ENCODE measurements around the gene ARFGAP2. TPM values are rescaled to one million over a fixed set of nuclear protein-coding genes. Genes with fewer than 3 reads are reported as not detected.
A peak's percentile ranks its signal among the peaks of the same experiment; 100 is the strongest.

Gene ARFGAP2
- total and polyA plus RNA-seq, 2 donors from 2014 or later, result 59.3 to 87.5 TPM

DNA sequence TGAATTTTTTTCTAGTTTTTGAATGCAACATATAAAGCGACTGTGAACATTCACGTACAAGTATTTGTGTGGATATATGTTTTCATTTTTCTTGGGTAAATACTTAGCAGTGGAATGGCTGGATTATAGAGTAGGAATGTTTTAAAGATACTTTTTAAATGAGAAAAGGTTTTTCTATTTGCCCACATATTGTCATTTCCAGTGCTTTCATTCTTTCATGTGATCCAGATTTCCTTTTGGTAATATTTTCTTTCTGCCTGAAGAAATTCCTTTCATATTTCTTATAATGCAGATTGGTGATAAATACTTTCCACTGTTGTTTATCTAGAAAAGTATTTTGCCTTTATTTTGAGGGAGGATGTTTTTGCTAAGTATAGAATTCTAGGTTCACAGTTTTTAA lies 46.0 kb upstream of the ARFGAP2 start:
- DNase-seq (no peak), FAIRE-seq (no peak)
- Histone ChIP-seq H3K4me3 (ENCODE audit: low read length in 3 of 3) (no peak overlapping the region), H3K9ac (ENCODE audit: low read length in 3 of 3) (no peak overlapping the region), H3K27me3 (ENCODE audit: control insufficient read depth, insufficient read depth, low read length) (no peaks in the 10 kb centered on the region), H3K4me1 (ENCODE audit: control insufficient read depth in 2 of 3, insufficient read depth in 2 of 3, low read depth in 1 of 3, low read length in 3 of 3) (no peaks in the 10 kb centered on the region), H3K27ac (ENCODE audit: low read depth in 2 of 2, low read length in 2 of 2) (no peak overlapping the region), H3K36me3 (ENCODE audit: control insufficient read depth in 2 of 3, insufficient read depth in 3 of 3, low read length in 3 of 3) (no peaks in the 10 kb centered on the region), H3K9me3 (ENCODE audit: control insufficient read depth in 2 of 3, insufficient read depth in 1 of 3, low read length in 3 of 3) (no peaks in the 10 kb centered on the region)
- intact Hi-C loops (cut with DNase I), result no loop called here
- TF ChIP-seq, protein P1, sequence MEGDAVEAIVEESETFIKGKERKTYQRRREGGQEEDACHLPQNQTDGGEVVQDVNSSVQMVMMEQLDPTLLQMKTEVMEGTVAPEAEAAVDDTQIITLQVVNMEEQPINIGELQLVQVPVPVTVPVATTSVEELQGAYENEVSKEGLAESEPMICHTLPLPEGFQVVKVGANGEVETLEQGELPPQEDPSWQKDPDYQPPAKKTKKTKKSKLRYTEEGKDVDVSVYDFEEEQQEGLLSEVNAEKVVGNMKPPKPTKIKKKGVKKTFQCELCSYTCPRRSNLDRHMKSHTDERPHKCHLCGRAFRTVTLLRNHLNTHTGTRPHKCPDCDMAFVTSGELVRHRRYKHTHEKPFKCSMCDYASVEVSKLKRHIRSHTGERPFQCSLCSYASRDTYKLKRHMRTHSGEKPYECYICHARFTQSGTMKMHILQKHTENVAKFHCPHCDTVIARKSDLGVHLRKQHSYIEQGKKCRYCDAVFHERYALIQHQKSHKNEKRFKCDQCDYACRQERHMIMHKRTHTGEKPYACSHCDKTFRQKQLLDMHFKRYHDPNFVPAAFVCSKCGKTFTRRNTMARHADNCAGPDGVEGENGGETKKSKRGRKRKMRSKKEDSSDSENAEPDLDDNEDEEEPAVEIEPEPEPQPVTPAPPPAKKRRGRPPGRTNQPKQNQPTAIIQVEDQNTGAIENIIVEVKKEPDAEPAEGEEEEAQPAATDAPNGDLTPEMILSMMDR (IDR thresholded peaks at IDR 0.05; ENCODE audit: borderline replicate concordance, extremely low read depth, insufficient read depth), result no peak

DNA sequence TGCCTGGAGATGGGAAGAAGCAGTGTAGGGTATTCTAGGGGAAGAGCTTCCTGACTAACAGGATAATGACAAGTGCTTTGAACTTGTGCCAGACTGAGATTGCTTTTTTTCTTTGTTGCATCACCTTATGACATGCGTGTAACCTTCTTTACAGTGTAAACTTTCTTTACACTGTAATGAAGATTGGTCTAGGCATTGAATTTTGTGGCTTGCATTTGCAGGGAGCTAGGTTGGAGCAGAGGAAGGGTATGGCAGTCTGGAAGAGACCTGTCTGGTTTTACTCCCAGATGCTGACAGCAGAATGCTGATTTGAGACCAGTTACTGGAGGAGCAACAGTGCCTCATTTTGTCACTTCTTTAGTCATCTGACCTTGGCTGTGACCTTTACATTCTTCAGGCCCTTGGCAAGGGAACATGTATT lies 43.7 kb upstream of the ARFGAP2 start:
- intact Hi-C loops (cut with DNase I), result no loop called here
- no peak overlapping the region for H3K4me3 ChIP-seq (ENCODE audit: low read length in 3 of 3)
- FAIRE-seq (no peak), DNase-seq (no peak)
- no peak overlapping the region for H3K27ac ChIP-seq (ENCODE audit: low read depth in 2 of 2, low read length in 2 of 2)
- no peaks in the 10 kb centered on the region for H3K27me3 ChIP-seq (ENCODE audit: control insufficient read depth, insufficient read depth, low read length)
- H3K9me3 ChIP-seq (ENCODE audit: control insufficient read depth in 2 of 3, insufficient read depth in 1 of 3, low read length in 3 of 3), result no peaks in the 10 kb centered on the region
- no peak overlapping the region for H3K9ac ChIP-seq (ENCODE audit: low read length in 3 of 3)
- H3K4me1 ChIP-seq (ENCODE audit: control insufficient read depth in 2 of 3, insufficient read depth in 2 of 3, low read depth in 1 of 3, low read length in 3 of 3), result peaks cover 4 to 13% (median 13%) of the 10 kb centered on the region in 3 donors
- TF ChIP-seq, protein P1 (IDR thresholded peaks at IDR 0.05; ENCODE audit: borderline replicate concordance, extremely low read depth, insufficient read depth), result no peak
- H3K36me3 ChIP-seq (ENCODE audit: control insufficient read depth in 2 of 3, insufficient read depth in 3 of 3, low read length in 3 of 3), result no peaks in the 10 kb centered on the region

DNA sequence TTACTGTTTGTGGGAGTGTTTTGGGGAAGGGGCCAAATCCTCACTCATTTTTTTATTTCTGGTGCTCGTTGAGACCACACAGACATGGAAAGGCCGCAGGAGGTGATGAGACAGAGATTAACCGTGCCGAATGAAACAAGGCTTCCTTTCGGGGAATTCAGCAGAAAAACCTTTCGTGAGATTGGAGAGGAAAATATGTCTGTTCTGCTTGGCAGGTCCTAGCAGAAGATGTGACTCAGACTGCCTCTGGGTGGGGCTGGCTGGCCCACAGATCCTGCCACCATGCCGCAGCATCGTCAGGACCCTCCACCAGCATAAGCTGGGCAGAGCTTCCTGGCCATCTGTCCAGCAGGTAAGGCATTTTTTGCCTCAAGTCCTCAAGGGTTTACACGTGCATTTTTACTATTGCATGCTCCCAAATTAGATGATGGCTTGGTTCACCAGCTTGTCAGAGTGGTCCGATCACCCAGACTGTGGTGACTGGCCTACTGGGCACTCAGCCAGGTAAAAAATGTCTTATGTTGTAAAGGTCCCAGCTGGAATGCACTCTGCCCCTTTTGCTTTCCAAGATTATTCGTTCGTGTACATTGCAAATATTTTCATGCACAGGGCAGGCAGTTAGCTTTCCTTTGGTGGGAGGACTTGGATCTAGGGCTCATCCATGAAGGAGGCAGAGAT lies 39.6 kb upstream of the ARFGAP2 start:
- Histone ChIP-seq H3K27ac (ENCODE audit: low read depth in 2 of 2, low read length in 2 of 2) (peak overlapping the region in 1 of 2 donors; percentile 5), H3K9ac (ENCODE audit: low read length in 3 of 3) (peak overlapping the region in 2 of 3 donors; percentile 14 to 60), H3K36me3 (ENCODE audit: control insufficient read depth in 2 of 3, insufficient read depth in 3 of 3, low read length in 3 of 3) (no peaks in the 10 kb centered on the region), H3K4me3 (ENCODE audit: low read length in 3 of 3) (peak overlapping the region; percentile 59 to 91 (median 85)), H3K4me1 (ENCODE audit: control insufficient read depth in 2 of 3, insufficient read depth in 2 of 3, low read depth in 1 of 3, low read length in 3 of 3) (peaks cover 4 to 18% (median 17%) of the 10 kb centered on the region in 3 donors), H3K9me3 (ENCODE audit: control insufficient read depth in 2 of 3, insufficient read depth in 1 of 3, low read length in 3 of 3) (no peaks in the 10 kb centered on the region), H3K27me3 (ENCODE audit: control insufficient read depth, insufficient read depth, low read length) (no peaks in the 10 kb centered on the region)
- intact Hi-C loops (cut with DNase I), result no loop called here
- DNase-seq, result peak in 4 of 5 donors; percentile 24 to 82 (median 56)
- TF ChIP-seq, protein P1 (IDR thresholded peaks at IDR 0.05; ENCODE audit: borderline replicate concordance, extremely low read depth, insufficient read depth), result no peak
- FAIRE-seq, result no peak

All from kidney (tissue), 14 donors.